ENCODE results near the gene BLID. TPM values are rescaled to one million over a fixed set of nuclear protein-coding genes. Genes with fewer than 3 reads are reported as not detected.

The BLID gene
- total RNA-seq, 1 experiment from 2014 or later = not detected

- Histone ChIP-seq H3K9ac (ENCODE audit: extremely low read depth, insufficient read length, low read length) (no peak overlapping the region), H4K5ac (ENCODE audit: insufficient read length, low read depth, low read length) (no peak overlapping the region), H3K4me1 (ENCODE audit: insufficient read depth, low read length) (peaks cover 2% of the 10 kb centered on the region; the same call in 1 of the 2 replicates), H3K18ac (ENCODE audit: insufficient read length, low read depth, low read length) (no peak overlapping the region), H3K23ac (ENCODE audit: insufficient read length, low read depth, low read length) (no peak overlapping the region), H2BK15ac (ENCODE audit: low read depth, low read length) (no peak overlapping the region), H2BK12ac (ENCODE audit: insufficient read length, low read depth, low read length) (no peak overlapping the region), H3K79me1 (ENCODE audit: insufficient read depth, low read depth, low read length, poor library complexity, severe bottlenecking) (no peaks in the 10 kb centered on the region), H3K4me2 (ENCODE audit: insufficient read depth, insufficient read length, low read length) (no peak overlapping the region), H2BK120ac (ENCODE audit: low read depth, low read length, poor library complexity, severe bottlenecking) (no peak overlapping the region), H3T11ph (ENCODE audit: low read length) (no peak overlapping the region), H3K27me3 (ENCODE audit: insufficient read depth, low read length) (no peaks in the 10 kb centered on the region; the same call in 1 of the 2 replicates), H4K91ac (ENCODE audit: insufficient read length, low read depth, low read length) (no peak overlapping the region), H3K14ac (ENCODE audit: insufficient read depth, low read length) (no peak overlapping the region), H3K27ac (ENCODE audit: insufficient read length, low read depth, low read length) (no peak overlapping the region), H3K9me3 (ENCODE audit: control insufficient read depth, low read depth, low read length) (no peaks in the 10 kb centered on the region), H3K4ac (ENCODE audit: low read depth, low read length) (no peak overlapping the region), H2AFZ (ENCODE audit: low read length) (no peak overlapping the region), H3K23me2 (ENCODE audit: insufficient read length, low read depth, low read length, poor library complexity, severe bottlenecking) (peaks cover 9% of the 10 kb centered on the region), H3K79me2 (ENCODE audit: insufficient read depth, low read length) (no peaks in the 10 kb centered on the region), H4K8ac (replicated peaks; ENCODE audit: insufficient read length, low read depth, low read length) (no peak overlapping the region), H2BK20ac (ENCODE audit: low read depth, low read length, poor library complexity, severe bottlenecking) (no peak overlapping the region), H2BK5ac (ENCODE audit: insufficient read length, low read length) (no peak overlapping the region), H3K56ac (ENCODE audit: insufficient read length, low read depth, low read length) (no peak overlapping the region), H2AK5ac (ENCODE audit: insufficient read length, low read length) (no peak overlapping the region), H4K20me1 (ENCODE audit: control insufficient read depth, insufficient read depth, insufficient read length) (no peaks in the 10 kb centered on the region)
- H3K4me1 Mint-ChIP-seq = peaks cover 32 to 35% of the 10 kb centered on the region in 2 experiments
- peaks cover 23% of the 10 kb centered on the region for H3K27me3 Mint-ChIP-seq (ENCODE audit: low read depth)
- no CpG with 5 or more reads among the region's 12 CpGs for WGBS (ENCODE audit: extremely low coverage, insufficient read length, low lambda C conversion rate)
- H3K4me3 Mint-ChIP-seq = no peak overlapping the region
- TF ChIP-seq CTCF (conservative IDR thresholded peaks at IDR 0.05) = no peak
- H3K9me3 Mint-ChIP-seq = no peaks in the 10 kb centered on the region
- no peak for DNase-seq
- H3K36me3 Mint-ChIP-seq (ENCODE audit: insufficient read depth in 1 of 3, low read depth in 3 of 3) = no peaks in the 10 kb centered on the region
- no peak overlapping the region for H3K27ac Mint-ChIP-seq
These were observed 19.5 kb downstream of the BLID start for GRCh38 chr11:122096272-122097112.
